NB4 (cell line): ENCODE measurements around the gene LELP1.

ENCODE experiments used
- CTCF ChIP-seq: IDR thresholded peaks from one replicate; pipeline ENCODE4 v1.5.1; 2012; ENCODE audit warnings: low read depth, low read length
- POLR2A ChIP-seq: IDR thresholded peaks from 2 replicates; pipeline ENCODE4 v1.6.1; 2011; ENCODE audit warnings: mild to moderate bottlenecking; ENCODE audit not compliant: insufficient read length; ENCODE audit errors: extremely low read depth

GRCh38 chr1:153248176-153248879, 45.1 kb downstream of the LELP1 start:
- TF ChIP-seq CTCF (no peak), POLR2A (no peak)
